HepG2 (cell line): Measurements from ENCODE around the gene CNR2. TPM values are rescaled to one million over a fixed set of nuclear protein-coding genes. Genes with fewer than 3 reads are reported as not detected.

ENCODE experiments used
- ARNT ChIP-seq: fragments of 450-650 bp; IDR thresholded peaks from 2 replicates; pipeline ENCODE4 v1.6.1; 2017
- CCAR2 ChIP-seq: fragments of 200-400 bp; formaldehyde crosslinking; optimal IDR thresholded peaks from 2 replicates; pipeline ENCODE3; 2018; ENCODE audit warnings: low read depth, mild to moderate bottlenecking, low read length, moderate library complexity
- ETS1 ChIP-seq: sonication (generic); formaldehyde crosslinking; IDR thresholded peaks from 2 replicates; pipeline ENCODE4 v1.4.0; 2020; ENCODE audit warnings: missing genetic modification reagents
- FOXK2 ChIP-seq: fragments of 450-650 bp; IDR thresholded peaks from 2 replicates; pipeline ENCODE4 v1.6.1; 2016
- GMEB1 ChIP-seq: sonication (generic); formaldehyde crosslinking; IDR thresholded peaks from 2 replicates; pipeline ENCODE4 v1.5.1; 2020; ENCODE audit warnings: missing genetic modification reagents, mild to moderate bottlenecking, borderline replicate concordance
- HES4 ChIP-seq: sonication (generic); formaldehyde crosslinking; IDR thresholded peaks from 2 replicates; pipeline ENCODE4 v1.9.0; 2021; ENCODE audit warnings: mild to moderate bottlenecking, missing genetic modification reagents, borderline replicate concordance
- HNRNPUL1 ChIP-seq: fragments of 200-400 bp; formaldehyde crosslinking; IDR thresholded peaks from 2 replicates; pipeline ENCODE4 v1.6.1; 2017; ENCODE audit warnings: low read depth, mild to moderate bottlenecking, low read length, moderate library complexity
- ISL2 ChIP-seq: sonication (generic); formaldehyde crosslinking; IDR thresholded peaks from 2 replicates; pipeline ENCODE4 v1.5.0; 2020; ENCODE audit warnings: missing genetic modification reagents
- KLF16 ChIP-seq, 2 experiments: sonication (generic) in 1 of 2; formaldehyde crosslinking in 1 of 2; IDR thresholded peaks; 2 replicates each; pipeline versions ENCODE4 v1.6.1 to v1.8.0; 2016 to 2023; ENCODE audit warnings: missing genetic modification reagents in 2 of 2, missing compliant biosample characterization in 1 of 2
- KLF6 ChIP-seq: IDR thresholded peaks from 2 replicates; pipeline ENCODE4 v1.8.0; 2016; ENCODE audit warnings: missing biosample characterization, missing genetic modification reagents
- MAX ChIP-seq: IDR thresholded peaks from 2 replicates; pipeline ENCODE4 v1.6.1; 2012; ENCODE audit warnings: inconsistent platforms
- NR1H2 ChIP-seq: sonication (generic); formaldehyde crosslinking; IDR thresholded peaks from 2 replicates; pipeline ENCODE4 v1.8.1; 2022; ENCODE audit warnings: low read depth, missing genetic modification reagents, borderline replicate concordance
- POLR2A ChIP-seq, 2 experiments: IDR thresholded peaks; 2 replicates each; pipeline ENCODE4 v1.6.1; 2011; ENCODE audit warnings: low read depth in 2 of 2, low read length in 2 of 2, mild to moderate bottlenecking in 1 of 2, moderate library complexity in 1 of 2; ENCODE audit not compliant: insufficient read depth in 1 of 2
- PRPF4 ChIP-seq: fragments of 200-400 bp; formaldehyde crosslinking; IDR thresholded peaks from 2 replicates; pipeline ENCODE4 v1.6.1; 2016; ENCODE audit warnings: low read length, low read depth; ENCODE audit not compliant: poor library complexity, severe bottlenecking
- SP4 ChIP-seq: sonication (generic); formaldehyde crosslinking; IDR thresholded peaks from 2 replicates; pipeline ENCODE4 v1.8.1; 2023; ENCODE audit warnings: mild to moderate bottlenecking, missing genetic modification reagents
- TARDBP ChIP-seq: sonication (generic); formaldehyde crosslinking; IDR thresholded peaks from 2 replicates; pipeline ENCODE4 v1.8.0; 2022; ENCODE audit warnings: mild to moderate bottlenecking, missing genetic modification reagents
- TEAD3 ChIP-seq: optimal IDR thresholded peaks from 2 replicates; pipeline ENCODE3; 2016; ENCODE audit warnings: borderline replicate concordance
- XBP1 ChIP-seq: sonication (generic); formaldehyde crosslinking; IDR thresholded peaks from 2 replicates; pipeline ENCODE4 v1.5.0; 2020; ENCODE audit warnings: missing genetic modification reagents
- ZFP36L1 ChIP-seq: sonication (generic); formaldehyde crosslinking; IDR thresholded peaks from 2 replicates; pipeline ENCODE4 v1.8.0; 2022; ENCODE audit warnings: mild to moderate bottlenecking, missing genetic modification reagents, moderate library complexity
- ZFX ChIP-seq: sonication (generic); formaldehyde crosslinking; IDR thresholded peaks from 2 replicates; pipeline ENCODE4 v1.4.0; 2020; ENCODE audit warnings: mild to moderate bottlenecking, low read depth, missing genetic modification reagents, moderate library complexity
- ZMYM3 ChIP-seq: sonication (generic); formaldehyde crosslinking; IDR thresholded peaks from 2 replicates; pipeline ENCODE4 v1.5.1; 2020; ENCODE audit warnings: mild to moderate bottlenecking, missing genetic modification reagents
- ZNF354B ChIP-seq: sonication (generic); formaldehyde crosslinking; IDR thresholded peaks from 2 replicates; pipeline ENCODE4 v1.8.0; 2022; ENCODE audit warnings: mild to moderate bottlenecking, missing genetic modification reagents
- ZNF549 ChIP-seq: sonication (generic); formaldehyde crosslinking; IDR thresholded peaks from 2 replicates; pipeline ENCODE4 v1.5.0; 2020; ENCODE audit warnings: missing genetic modification reagents
- ZNF570 ChIP-seq: sonication (generic); formaldehyde crosslinking; IDR thresholded peaks from 2 replicates; pipeline ENCODE4 v1.4.0; 2020; ENCODE audit warnings: mild to moderate bottlenecking, missing genetic modification reagents, borderline replicate concordance
- ZNF660 ChIP-seq: sonication (generic); formaldehyde crosslinking; IDR thresholded peaks from 2 replicates; pipeline ENCODE4 v1.5.1; 2020; ENCODE audit warnings: mild to moderate bottlenecking, low read depth, missing genetic modification reagents, borderline replicate concordance
- polyA plus RNA-seq, 8 experiments: library from polyadenylated mRNA; depleted of rRNA in 3 of 8; stranded (reverse) in 7 of 8; unstranded in 1 of 8; fragments of >200 nt; fragmentation: Illumina TruSeq in 4 of 8; extraction: Trizol in 4 of 8; gene quantifications; 2 replicates each; pipeline versions ENCODE4 v1.2.1 to v1.2.3, GENCODE V29; 2011 to 2016; ENCODE audit warnings: low read depth in 4 of 8, missing spikeins in 1 of 8, mixed read lengths in 1 of 8; ENCODE audit not compliant: insufficient read depth in 1 of 8
- total RNA-seq, 5 experiments: library from RNA; depleted of rRNA; stranded (reverse); fragments of >200 nt; fragmentation: Illumina TruSeq; extraction: Trizol; gene quantifications; 2 replicates each; pipeline ENCODE4 v1.2.3, GENCODE V29; 2016; ENCODE audit warnings: low read depth in 1 of 5
- TF ChIP-seq, protein P1 (sequence below): sonication (generic); formaldehyde crosslinking; IDR thresholded peaks from 2 replicates; pipeline ENCODE4 v1.4.0; 2020; ENCODE audit warnings: missing genetic modification reagents; ENCODE audit errors: not compliant biosample characterization
- TF ChIP-seq, protein P2 (sequence below): sonication (generic); formaldehyde crosslinking; IDR thresholded peaks from 2 replicates; pipeline ENCODE4 v1.5.1; 2020; ENCODE audit warnings: missing genetic modification reagents, mild to moderate bottlenecking, borderline replicate concordance

CNR2 gene
- total and polyA plus RNA-seq, 2 of the 13 experiments (the other 11 are each of a cell fraction or from before 2014, with no cell fraction given), result not detected

GRCh38 chr1:23825076-23825761 is 87.9 kb downstream of the CNR2 start, which contains the start of gene HMGCL (continued):
- TF ChIP-seq GMEB1 (CRISPR knock-in tag) (peak; percentile 68; the same call in 1 of the 2 replicates), ZFX (CRISPR knock-in tag) (peak; percentile 73), XBP1 (CRISPR knock-in tag) (peak; percentile 77), TEAD3 (peak; percentile 68), HES4 (CRISPR knock-in tag) (0 out of 2 replicates have a peak, but pooled peaks have one; percentile 28), ARNT (no peak), HNRNPUL1 (no peak), MAX (peak; percentile 61), ZMYM3 (CRISPR knock-in tag) (no peak; the same call in 1 of the 2 replicates), NR1H2 (CRISPR knock-in tag) (no peak), ZNF570 (peak; percentile 75; the same call in 1 of the 2 replicates), POLR2A (IDR thresholded peaks at IDR 0.05; ENCODE audit: insufficient read depth in 1 of 2, low read depth in 2 of 2, low read length in 2 of 2) (peak; percentile 86 to 95), ZNF354B (CRISPR knock-in tag) (peak; percentile 73; the same call in 1 of the 2 replicates), FOXK2 (no peak), ZFP36L1 (CRISPR knock-in tag) (0 out of 2 replicates have a peak, but pooled peaks have one; percentile 68), TARDBP (CRISPR knock-in tag) (peak; percentile 34; the same call in 1 of the 2 replicates), ISL2 (CRISPR knock-in tag) (peak; percentile 68; the same call in 1 of the 2 replicates), ZNF660 (no peak; the same call in 1 of the 2 replicates), ETS1 (CRISPR knock-in tag) (peak; percentile 26; the same call in 1 of the 2 replicates), ZNF549 (CRISPR knock-in tag) (no peak), KLF16 (CRISPR knock-in tag; IDR thresholded peaks at IDR 0.05) (peak in 1 of 2 experiments; percentile 73; a peak in 2 of 4 replicates), CCAR2 (no peak), PRPF4 (no peak), SP4 (CRISPR knock-in tag) (peak; percentile 87), KLF6 (CRISPR knock-in tag) (peak; percentile 86; the same call in 1 of the 2 replicates)
- TF ChIP-seq, protein P1, sequence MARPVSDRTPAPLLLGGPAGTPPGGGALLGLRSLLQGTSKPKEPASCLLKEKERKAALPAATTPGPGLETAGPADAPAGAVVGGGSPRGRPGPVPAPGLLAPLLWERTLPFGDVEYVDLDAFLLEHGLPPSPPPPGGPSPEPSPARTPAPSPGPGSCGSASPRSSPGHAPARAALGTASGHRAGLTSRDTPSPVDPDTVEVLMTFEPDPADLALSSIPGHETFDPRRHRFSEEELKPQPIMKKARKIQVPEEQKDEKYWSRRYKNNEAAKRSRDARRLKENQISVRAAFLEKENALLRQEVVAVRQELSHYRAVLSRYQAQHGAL, result peak; percentile 30
- TF ChIP-seq, protein P2, sequence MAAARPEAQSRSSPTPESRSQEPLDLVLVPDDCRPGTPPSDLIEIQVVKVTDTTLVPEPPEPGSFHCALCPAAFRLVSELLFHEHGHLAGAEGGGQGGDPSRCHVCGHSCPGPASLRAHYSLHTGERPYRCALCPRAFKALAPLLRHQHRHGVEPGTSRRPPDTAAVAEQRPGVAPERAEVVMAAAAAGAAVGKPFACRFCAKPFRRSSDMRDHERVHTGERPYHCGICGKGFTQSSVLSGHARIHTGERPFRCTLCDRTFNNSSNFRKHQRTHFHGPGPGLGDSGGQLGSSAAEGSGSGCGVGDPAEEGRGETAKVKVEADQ (CRISPR knock-in tag), result peak; percentile 72; the same call in 1 of the 2 replicates
